SK-N-SH treated with all-trans-retinoic acid at 6 μM for 48 hours (cell line): ENCODE measurements around the gene SNX32.

Source experiments
- ATAC-seq: fragments of 200-7000 bp; cut with Tn5 transposase; 3 replicates; pipeline ENCODE4 v1.9.1; 2020; ENCODE audit warnings: mild to moderate bottlenecking, moderate library complexity
- BACH2 ChIP-seq: fragments of 250-450 bp; sonication (Bioruptor Pico); IDR thresholded peaks from 2 replicates; pipeline ENCODE4 v1.9.0; 2021; ENCODE audit warnings: mild to moderate bottlenecking, borderline replicate concordance
- CSDC2 ChIP-seq: fragments of 250-450 bp; sonication (Bioruptor Pico); IDR thresholded peaks from 2 replicates; pipeline ENCODE4 v1.5.0; 2020; ENCODE audit warnings: mild to moderate bottlenecking, moderate library complexity
- ESRRG ChIP-seq: fragments of 250-450 bp; sonication (Bioruptor Pico); IDR thresholded peaks from 2 replicates; pipeline ENCODE4 v1.6.1; 2021; ENCODE audit warnings: mild to moderate bottlenecking
- ISL1 ChIP-seq: fragments of 250-450 bp; sonication (Bioruptor Pico); IDR thresholded peaks from 2 replicates; pipeline ENCODE4 v2.1.2; 2022; ENCODE audit warnings: mild to moderate bottlenecking, moderate library complexity
- OSR1 ChIP-seq: fragments of 250-450 bp; sonication (Bioruptor Pico); IDR thresholded peaks from 2 replicates; pipeline ENCODE4 v1.8.0; 2022; ENCODE audit warnings: moderate library complexity, mild to moderate bottlenecking, inconsistent platforms
- PPARA ChIP-seq: fragments of 250-450 bp; sonication (Bioruptor Pico); IDR thresholded peaks from 2 replicates; pipeline ENCODE4 v1.5.0; 2020; ENCODE audit warnings: mild to moderate bottlenecking, borderline replicate concordance
- RARB ChIP-seq: fragments of 250-450 bp; sonication (Bioruptor Pico); IDR thresholded peaks from 2 replicates; pipeline ENCODE4 v1.8.0; 2021; ENCODE audit warnings: mild to moderate bottlenecking, moderate library complexity
- SNAI2 ChIP-seq: fragments of 250-450 bp; sonication (Bioruptor Pico); IDR thresholded peaks from 2 replicates; pipeline ENCODE4 v1.5.0; 2020; ENCODE audit warnings: mild to moderate bottlenecking, moderate library complexity
- TCF4 ChIP-seq: fragments of 250-450 bp; sonication (Bioruptor Pico); IDR thresholded peaks from 2 replicates; pipeline ENCODE4 v1.8.0; 2021; ENCODE audit warnings: mild to moderate bottlenecking, moderate library complexity, borderline replicate concordance
- ZC3H10 ChIP-seq: fragments of 250-450 bp; sonication (Bioruptor Pico); IDR thresholded peaks from 2 replicates; pipeline ENCODE4 v1.5.1; 2021; ENCODE audit warnings: mild to moderate bottlenecking, moderate library complexity
- ZFP3 ChIP-seq: fragments of 250-450 bp; sonication (Bioruptor Pico); IDR thresholded peaks from 2 replicates; pipeline ENCODE4 v1.5.0; 2020; ENCODE audit warnings: mild to moderate bottlenecking, moderate library complexity
- ZFP30 ChIP-seq: fragments of 450-650 bp; formaldehyde crosslinking; IDR thresholded peaks from 2 replicates; pipeline ENCODE4 v1.5.0; 2022; ENCODE audit warnings: mild to moderate bottlenecking, moderate library complexity
- ZNF565 ChIP-seq: fragments of 450-650 bp; formaldehyde crosslinking; conservative IDR thresholded peaks from 2 replicates; pipeline ENCODE4 v1.5.0; 2020; ENCODE audit warnings: low read depth, mild to moderate bottlenecking, moderate library complexity
- ZNF70 ChIP-seq: fragments of 450-650 bp; formaldehyde crosslinking; IDR thresholded peaks from 2 replicates; pipeline ENCODE4 v1.5.0; 2020; ENCODE audit warnings: mild to moderate bottlenecking, moderate library complexity
- TF ChIP-seq, protein P1 (sequence below): fragments of 250-450 bp; sonication (Bioruptor Pico); IDR thresholded peaks from 2 replicates; pipeline ENCODE4 v1.8.0; 2021; ENCODE audit warnings: low read depth, mild to moderate bottlenecking, moderate library complexity, borderline replicate concordance
- TF ChIP-seq, protein P2 (sequence below): fragments of 250-450 bp; sonication (Bioruptor Pico); IDR thresholded peaks from 2 replicates; pipeline ENCODE4 v1.8.0; 2020; ENCODE audit warnings: mild to moderate bottlenecking, moderate library complexity, borderline replicate concordance
- TF ChIP-seq, protein P3 (sequence below): fragments of 250-450 bp; sonication (Bioruptor Pico); IDR thresholded peaks from 2 replicates; pipeline ENCODE4 v1.5.1; 2021; ENCODE audit warnings: mild to moderate bottlenecking, moderate library complexity
- TF ChIP-seq, protein P4 (sequence below): fragments of 250-450 bp; sonication (Bioruptor Pico); IDR thresholded peaks from 2 replicates; pipeline ENCODE4 v1.5.0; 2020; ENCODE audit warnings: mild to moderate bottlenecking, moderate library complexity

Gene SNX32

DNA sequence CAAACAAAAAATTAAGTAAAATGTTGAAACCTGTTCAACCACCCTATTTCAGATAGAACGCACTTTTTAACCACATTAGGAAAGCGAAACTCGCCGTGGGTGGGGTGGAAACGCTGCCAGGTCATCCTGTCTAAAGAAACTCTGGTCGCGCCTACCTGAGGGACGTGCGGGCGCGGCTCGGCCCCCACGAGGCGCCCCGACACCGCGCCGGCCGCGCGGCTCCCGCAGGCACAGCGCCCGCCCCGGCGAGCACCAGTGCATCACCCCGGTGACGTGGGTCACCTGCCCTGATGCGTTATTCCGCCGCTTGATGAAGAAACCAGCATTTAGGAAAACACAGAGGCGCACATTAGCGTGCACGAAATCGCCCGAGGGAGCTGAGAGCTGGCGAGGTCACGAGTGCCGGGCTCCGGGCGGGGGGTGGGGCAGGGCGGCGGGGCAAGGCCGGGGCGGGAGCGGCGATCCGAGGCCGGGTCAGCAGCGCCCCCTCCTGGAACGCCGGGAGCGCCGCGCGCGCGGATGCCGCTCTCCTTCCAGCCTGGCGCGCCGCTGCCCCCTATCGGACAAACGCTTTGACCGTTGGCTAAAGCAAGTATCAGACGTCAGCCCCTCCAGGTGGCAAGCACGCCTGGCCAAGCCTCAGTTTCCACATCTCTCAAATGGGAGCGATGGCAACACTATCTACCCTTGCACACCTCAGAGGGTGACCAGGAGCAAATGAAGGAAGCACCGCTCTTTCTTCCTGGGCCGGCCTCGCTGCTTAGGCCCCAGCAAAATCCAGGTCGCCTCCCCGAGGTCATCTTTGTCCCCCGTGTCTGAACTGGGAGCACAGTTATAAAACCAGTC, 15.7 kb upstream of the SNX32 start:
- no peak for TF ChIP-seq RARB (CRISPR knock-in tag)
- no peak for TF ChIP-seq ZFP3 (CRISPR knock-in tag)
- no peak for TF ChIP-seq ZNF565 (CRISPR knock-in tag)
- peak; percentile 66 for TF ChIP-seq TCF4
- TF ChIP-seq, protein P1, sequence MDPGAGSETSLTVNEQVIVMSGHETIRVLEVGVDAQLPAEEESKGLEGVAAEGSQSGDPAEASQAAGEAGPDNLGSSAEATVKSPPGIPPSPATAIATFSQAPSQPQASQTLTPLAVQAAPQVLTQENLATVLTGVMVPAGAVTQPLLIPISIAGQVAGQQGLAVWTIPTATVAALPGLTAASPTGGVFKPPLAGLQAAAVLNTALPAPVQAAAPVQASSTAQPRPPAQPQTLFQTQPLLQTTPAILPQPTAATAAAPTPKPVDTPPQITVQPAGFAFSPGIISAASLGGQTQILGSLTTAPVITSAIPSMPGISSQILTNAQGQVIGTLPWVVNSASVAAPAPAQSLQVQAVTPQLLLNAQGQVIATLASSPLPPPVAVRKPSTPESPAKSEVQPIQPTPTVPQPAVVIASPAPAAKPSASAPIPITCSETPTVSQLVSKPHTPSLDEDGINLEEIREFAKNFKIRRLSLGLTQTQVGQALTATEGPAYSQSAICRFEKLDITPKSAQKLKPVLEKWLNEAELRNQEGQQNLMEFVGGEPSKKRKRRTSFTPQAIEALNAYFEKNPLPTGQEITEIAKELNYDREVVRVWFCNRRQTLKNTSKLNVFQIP, result 0 out of 2 replicates have a peak, but pooled peaks have one; percentile 50
- no peak for TF ChIP-seq ZNF70 (CRISPR knock-in tag)
- 0 out of 2 replicates have a peak, but pooled peaks have one; percentile 30 for TF ChIP-seq SNAI2
- peak; percentile 94 for ATAC-seq

DNA sequence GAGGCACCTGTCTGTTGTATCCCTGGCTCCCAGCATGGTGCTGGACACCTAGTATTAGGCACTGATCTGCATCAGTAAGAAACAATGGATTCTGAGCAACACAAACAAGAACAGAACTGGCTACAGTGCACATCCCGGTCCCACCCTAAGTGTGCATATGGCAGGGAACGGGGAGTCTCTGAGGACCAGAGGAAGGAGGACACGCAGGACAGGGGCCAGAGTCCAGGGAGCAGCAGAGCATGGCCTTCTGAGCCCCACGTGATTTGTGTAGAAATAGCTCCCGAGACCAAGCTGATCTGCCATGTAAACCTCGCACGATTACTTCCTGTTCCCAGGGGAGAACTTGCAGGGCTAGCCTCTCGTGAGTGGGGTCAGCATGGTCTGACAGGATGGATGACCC, 12.7 kb upstream of the SNX32 start:
- TF ChIP-seq, protein P2, sequence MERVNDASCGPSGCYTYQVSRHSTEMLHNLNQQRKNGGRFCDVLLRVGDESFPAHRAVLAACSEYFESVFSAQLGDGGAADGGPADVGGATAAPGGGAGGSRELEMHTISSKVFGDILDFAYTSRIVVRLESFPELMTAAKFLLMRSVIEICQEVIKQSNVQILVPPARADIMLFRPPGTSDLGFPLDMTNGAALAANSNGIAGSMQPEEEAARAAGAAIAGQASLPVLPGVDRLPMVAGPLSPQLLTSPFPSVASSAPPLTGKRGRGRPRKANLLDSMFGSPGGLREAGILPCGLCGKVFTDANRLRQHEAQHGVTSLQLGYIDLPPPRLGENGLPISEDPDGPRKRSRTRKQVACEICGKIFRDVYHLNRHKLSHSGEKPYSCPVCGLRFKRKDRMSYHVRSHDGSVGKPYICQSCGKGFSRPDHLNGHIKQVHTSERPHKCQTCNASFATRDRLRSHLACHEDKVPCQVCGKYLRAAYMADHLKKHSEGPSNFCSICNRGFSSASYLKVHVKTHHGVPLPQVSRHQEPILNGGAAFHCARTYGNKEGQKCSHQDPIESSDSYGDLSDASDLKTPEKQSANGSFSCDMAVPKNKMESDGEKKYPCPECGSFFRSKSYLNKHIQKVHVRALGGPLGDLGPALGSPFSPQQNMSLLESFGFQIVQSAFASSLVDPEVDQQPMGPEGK, result no peak
- TF ChIP-seq ESRRG (CRISPR knock-in tag), result no peak
- TF ChIP-seq, protein P3, sequence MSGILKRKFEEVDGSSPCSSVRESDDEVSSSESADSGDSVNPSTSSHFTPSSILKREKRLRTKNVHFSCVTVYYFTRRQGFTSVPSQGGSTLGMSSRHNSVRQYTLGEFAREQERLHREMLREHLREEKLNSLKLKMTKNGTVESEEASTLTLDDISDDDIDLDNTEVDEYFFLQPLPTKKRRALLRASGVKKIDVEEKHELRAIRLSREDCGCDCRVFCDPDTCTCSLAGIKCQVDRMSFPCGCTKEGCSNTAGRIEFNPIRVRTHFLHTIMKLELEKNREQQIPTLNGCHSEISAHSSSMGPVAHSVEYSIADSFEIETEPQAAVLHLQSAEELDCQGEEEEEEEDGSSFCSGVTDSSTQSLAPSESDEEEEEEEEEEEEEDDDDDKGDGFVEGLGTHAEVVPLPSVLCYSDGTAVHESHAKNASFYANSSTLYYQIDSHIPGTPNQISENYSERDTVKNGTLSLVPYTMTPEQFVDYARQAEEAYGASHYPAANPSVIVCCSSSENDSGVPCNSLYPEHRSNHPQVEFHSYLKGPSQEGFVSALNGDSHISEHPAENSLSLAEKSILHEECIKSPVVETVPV (CRISPR knock-in tag), result no peak
- no peak for TF ChIP-seq ZNF70 (CRISPR knock-in tag)
- TF ChIP-seq, protein P1, result no peak
- TF ChIP-seq ZFP30 (CRISPR knock-in tag), result no peak
- no peak for TF ChIP-seq PPARA (CRISPR knock-in tag)
- no peak for ATAC-seq

DNA sequence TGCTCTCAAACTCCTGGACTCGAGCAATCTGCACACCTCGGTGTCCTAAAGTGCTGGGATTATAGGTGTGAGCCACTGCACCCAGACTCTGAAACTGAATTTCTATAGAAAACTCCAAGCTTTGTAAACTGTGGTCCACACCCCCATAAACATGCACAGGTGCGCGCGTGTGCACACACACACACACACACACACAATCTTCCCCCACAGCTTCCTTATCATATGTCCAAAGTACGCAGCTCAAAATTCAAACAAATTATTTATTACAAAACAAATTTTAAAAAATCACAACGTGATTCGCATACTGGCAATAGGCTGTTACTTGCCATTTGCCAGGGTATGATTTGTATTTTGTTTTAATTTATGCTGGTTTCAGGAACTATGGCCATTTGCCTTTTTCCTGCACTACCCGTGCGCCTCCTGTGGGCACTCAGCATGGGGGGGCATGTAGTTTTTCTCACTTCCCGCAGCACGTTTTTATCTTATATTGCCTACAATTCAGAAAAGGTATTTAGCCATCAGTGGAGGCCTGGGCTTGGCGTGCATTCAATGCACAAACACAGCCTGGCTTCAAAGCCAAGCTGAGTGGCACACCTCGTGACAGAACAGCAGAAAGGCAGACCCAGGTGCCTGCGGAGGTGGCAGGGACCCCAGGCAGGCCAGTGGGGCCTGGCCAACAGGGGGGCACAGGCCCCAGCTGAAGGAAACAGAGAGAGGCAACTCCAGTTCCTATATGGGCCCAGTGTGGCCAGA, 10.8 kb upstream of the SNX32 start:
- no peak for ATAC-seq
- TF ChIP-seq ISL1 (CRISPR knock-in tag), result no peak
- TF ChIP-seq, protein P2, result no peak
- no peak for TF ChIP-seq ZNF565 (CRISPR knock-in tag)
- TF ChIP-seq TCF4, result no peak
- no peak for TF ChIP-seq ZNF70 (CRISPR knock-in tag)
- TF ChIP-seq, protein P1, result no peak
- no peak for TF ChIP-seq CSDC2
- TF ChIP-seq, protein P4, sequence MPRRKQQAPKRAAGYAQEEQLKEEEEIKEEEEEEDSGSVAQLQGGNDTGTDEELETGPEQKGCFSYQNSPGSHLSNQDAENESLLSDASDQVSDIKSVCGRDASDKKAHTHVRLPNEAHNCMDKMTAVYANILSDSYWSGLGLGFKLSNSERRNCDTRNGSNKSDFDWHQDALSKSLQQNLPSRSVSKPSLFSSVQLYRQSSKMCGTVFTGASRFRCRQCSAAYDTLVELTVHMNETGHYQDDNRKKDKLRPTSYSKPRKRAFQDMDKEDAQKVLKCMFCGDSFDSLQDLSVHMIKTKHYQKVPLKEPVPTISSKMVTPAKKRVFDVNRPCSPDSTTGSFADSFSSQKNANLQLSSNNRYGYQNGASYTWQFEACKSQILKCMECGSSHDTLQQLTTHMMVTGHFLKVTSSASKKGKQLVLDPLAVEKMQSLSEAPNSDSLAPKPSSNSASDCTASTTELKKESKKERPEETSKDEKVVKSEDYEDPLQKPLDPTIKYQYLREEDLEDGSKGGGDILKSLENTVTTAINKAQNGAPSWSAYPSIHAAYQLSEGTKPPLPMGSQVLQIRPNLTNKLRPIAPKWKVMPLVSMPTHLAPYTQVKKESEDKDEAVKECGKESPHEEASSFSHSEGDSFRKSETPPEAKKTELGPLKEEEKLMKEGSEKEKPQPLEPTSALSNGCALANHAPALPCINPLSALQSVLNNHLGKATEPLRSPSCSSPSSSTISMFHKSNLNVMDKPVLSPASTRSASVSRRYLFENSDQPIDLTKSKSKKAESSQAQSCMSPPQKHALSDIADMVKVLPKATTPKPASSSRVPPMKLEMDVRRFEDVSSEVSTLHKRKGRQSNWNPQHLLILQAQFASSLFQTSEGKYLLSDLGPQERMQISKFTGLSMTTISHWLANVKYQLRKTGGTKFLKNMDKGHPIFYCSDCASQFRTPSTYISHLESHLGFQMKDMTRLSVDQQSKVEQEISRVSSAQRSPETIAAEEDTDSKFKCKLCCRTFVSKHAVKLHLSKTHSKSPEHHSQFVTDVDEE (CRISPR knock-in tag), result no peak
- TF ChIP-seq ZFP30 (CRISPR knock-in tag), result no peak
- TF ChIP-seq RARB (CRISPR knock-in tag), result no peak
- no peak for TF ChIP-seq ZC3H10 (CRISPR knock-in tag)
- no peak for TF ChIP-seq BACH2 (CRISPR knock-in tag)
- TF ChIP-seq SNAI2, result no peak
- no peak for TF ChIP-seq OSR1
- no peak for TF ChIP-seq PPARA (CRISPR knock-in tag)
